Muscle of arm (tissue), 12 donors: ENCODE data around the gene MBP. TPM values are rescaled to one million over a fixed set of nuclear protein-coding genes. Genes with fewer than 3 reads are reported as not detected.

ENCODE experiments used
- DNase-seq: peaks from one replicate; pipeline ENCODE4 v3.0.0-alpha.2; 2013
- polyA plus RNA-seq, 12 donors: library from polyadenylated mRNA; unstranded; fragments of 120-200 nt; gene quantifications; one replicate each; pipeline ENCODE4 v1.2.1, GENCODE V29; 2013; ENCODE audit not compliant: insufficient read length in 12 of 12

MBP gene
- polyA plus RNA-seq, 12 donors: 9.7 to 30.7 (median 17.5) TPM; not detected in 1

DNA sequence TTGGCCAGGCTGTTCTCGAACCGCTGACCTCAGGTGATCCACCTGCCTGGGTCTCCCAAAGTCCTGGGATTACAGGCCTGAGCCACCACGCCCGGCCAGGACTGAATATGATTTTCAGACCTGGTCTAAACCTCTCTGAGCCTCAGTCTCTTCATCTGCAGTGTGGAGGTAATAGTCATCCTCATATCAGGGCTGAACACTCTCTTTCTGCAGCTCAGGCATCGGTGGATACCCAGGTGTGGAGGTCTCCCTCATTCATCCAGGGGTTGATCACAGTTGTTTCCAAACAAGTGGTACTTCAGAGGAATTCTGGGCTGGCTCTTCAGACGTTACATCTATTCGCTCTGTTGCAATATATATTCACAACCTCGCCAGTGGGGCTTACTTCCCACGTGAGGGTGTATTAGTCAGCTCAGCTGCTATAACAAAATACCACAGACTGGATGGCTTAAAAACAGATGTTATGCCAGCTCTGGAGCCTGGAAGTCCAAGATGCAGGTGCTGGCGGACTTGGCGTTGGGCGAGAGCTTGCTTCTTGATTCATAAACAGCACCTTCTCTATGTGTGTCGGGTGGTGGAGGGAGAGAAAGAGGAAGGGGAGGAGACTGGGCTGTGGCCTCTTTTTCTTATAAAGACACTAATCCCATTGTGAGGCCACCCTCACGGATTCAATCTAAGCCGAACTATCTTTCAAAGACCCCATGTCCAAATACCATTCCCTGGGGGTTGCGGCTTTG lies 2.9 kb upstream of the MBP start:
- no peak for DNase-seq

GRCh38 chr18:77134611-77135010 lies 2.0 kb upstream of the MBP start:
- DNase-seq: no peak

GRCh38 chr18:77133835-77134496 lies 1.4 kb upstream of the MBP start:
- DNase-seq: no peak

GRCh38 chr18:77133051-77133834 lies 660 bp upstream of the MBP start:
- DNase-seq: no peak

- DNase-seq: no peak
These were observed 773 bp downstream of the MBP start for GRCh38 chr18:77131652-77132368.

DNA sequence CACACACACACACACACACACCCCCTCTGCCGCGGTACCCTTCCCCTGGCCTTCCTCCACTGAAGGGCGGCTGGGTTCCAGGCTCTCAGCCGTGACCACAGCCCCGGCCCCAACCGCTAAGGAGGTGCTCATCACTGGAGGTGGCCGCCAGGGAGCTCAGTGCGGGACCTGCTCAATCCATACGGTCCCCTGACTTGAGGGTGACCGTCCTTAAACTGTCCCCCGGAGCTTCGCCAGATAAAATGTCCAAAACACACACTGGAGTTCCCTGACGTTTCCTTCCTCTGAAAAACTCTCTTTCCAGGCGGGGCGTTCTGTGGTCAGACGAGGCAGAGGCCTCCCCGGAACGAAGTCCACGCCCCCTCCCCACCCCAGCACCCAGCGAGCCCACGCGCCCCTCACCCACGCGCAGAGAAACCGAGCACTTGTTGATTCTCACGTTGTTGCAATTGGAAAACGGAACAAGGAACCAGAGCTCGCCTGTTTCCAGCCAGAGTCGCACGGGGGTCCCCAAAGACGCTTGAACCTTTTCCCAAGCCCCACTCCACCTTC lies 1.4 kb downstream of the MBP start:
- DNase-seq: peak; percentile 54

DNA sequence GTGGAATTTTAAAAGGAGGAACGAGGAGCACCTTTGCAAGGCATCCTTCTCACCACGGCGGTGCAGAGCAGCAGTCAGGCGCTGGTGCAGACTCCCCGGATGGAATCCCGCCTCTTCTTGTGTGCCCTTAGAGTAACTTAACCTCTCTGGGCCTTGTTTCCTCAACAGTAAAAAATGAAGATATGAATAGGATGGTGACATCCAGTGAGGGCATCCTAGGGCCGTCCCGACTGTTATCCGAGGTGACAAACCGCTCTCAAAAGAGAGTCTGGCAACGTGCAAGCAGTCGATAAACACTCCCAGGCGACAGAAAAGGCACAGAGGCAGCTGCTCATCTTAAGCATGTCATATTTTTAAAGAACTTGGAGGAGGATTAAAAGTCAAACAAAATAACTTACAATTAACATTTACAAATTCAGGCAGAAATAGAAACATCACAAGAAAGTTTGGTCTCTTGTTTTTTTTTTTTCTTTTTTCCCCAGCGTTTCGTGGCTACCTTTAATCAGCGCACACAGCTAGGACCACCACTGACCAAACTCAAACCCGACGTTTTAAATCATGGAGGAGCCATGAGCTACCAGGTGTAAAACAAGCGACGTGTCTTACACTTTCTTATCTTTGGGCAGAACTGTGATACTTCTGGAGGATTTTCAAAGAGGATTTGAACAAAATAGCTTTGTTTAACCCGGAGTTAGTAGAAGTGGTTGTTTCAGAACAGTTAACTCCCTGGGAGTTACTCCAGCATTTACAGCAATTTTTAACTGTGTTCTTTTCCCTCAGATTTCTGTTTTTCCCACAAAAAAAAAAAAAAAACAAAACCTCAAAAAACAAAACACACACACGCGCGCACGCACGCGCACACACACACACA lies 2.1 kb downstream of the MBP start:
- DNase-seq: no peak

DNA sequence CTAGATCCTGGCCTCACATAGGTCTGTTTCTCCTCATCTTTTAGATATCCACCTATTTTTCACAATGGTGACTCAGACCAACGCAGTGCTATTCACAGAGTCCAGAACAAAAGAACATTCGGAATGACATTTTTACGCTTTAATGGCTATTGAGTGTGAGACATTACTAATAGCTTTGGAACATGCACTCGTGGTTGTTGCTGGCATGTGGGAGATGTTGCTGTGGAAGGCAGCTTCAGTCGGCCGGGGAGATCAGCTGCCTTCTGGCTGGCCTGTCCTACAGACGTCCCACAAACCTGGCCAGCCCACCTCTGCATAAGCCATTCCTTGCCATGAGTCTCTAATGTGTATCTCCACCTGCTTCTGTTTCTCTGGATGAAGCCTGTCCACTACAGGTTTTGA lies 3.4 kb downstream of the MBP start:
- no peak for DNase-seq

DNA sequence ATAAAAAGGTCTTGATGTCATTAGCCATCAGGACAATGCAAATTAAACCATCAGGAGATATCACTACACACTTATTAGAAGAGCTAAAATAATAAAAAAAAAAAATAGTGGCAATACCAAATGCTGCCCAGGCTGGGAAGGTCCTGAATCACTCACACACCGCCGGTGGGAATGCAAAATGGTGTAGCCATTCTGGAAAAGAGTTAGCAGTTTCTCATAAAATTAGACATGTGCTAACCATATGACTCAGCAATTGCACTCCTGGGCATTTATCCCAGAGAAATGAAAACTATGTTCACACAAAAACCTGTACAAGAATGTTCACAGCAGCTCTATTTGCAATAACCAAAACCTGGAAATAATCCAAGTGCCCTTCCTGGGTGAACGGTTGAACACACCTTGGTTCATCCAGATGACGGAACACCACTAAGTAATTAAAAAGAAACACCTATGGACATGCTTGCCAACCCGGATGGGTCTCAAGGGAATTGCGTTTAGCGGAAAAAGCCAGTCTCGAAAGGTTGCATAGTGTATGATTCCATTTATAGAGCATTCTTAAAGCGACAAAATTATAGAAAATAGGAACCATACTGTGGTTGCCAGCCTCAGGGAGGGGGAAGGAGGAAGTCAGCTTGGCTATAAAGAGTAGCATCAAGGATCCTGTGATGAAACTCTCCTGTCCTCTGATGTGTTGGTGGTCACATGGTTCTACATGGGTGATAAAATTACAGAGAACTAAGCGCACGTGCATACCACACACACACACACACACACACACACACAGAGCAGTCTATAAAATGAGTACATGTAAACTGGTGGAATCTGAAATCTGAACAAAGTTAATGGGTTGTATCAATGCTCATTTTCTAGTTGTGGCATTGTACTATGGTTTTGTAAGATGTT lies 4.6 kb downstream of the MBP start:
- DNase-seq: no peak

DNA sequence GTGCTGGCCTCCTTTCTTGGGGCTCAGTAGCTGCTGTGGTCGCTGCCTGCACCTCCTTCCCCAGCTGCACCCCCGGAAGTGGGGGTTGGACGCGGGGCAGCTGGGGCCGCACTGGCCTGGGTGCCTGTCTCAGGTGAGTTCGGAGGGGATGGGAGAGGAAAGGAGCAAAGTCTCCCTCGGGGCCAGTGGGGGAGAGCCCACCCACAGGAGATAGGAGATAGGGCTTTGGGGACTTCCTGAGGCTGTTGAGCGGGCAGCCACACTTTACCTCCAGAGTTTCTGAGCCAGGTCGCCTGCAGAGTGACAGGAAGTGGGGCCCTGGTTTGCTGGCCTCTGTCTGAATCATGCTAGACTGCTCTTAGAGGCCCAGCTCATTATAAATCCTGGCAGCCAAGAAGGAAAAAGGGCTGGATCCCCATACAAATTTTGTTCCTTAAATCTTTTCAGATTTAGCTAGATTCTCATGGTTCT lies 8.1 kb downstream of the MBP start:
- no peak for DNase-seq

- no peak for DNase-seq
These were observed 9.0 kb downstream of the MBP start for GRCh38 chr18:77123320-77124231.

GRCh38 chr18:77121523-77121922 lies 11.1 kb downstream of the MBP start:
- no peak for DNase-seq

GRCh38 chr18:77119851-77120491 lies 12.6 kb downstream of the MBP start:
- no peak for DNase-seq

- DNase-seq: no peak
These were observed 13.3 kb downstream of the MBP start for GRCh38 chr18:77119101-77119850.

GRCh38 chr18:77118256-77119090 lies 14.1 kb downstream of the MBP start:
- DNase-seq: no peak
